Measurements from ENCODE around the gene MED26. TPM values are rescaled to one million over a fixed set of nuclear protein-coding genes. Genes with fewer than 3 reads are reported as not detected.
A peak's percentile ranks its signal among the peaks of the same experiment; 100 is the strongest.
"Not testable (repeated sequence)": the region's sequence is repeated elsewhere in the genome, so short reads cannot be mapped to it uniquely, and the experiment has no call there.

The MED26 gene
- total RNA-seq, 2 donors from 2014 or later: 36.4 to 41.8 TPM

DNA sequence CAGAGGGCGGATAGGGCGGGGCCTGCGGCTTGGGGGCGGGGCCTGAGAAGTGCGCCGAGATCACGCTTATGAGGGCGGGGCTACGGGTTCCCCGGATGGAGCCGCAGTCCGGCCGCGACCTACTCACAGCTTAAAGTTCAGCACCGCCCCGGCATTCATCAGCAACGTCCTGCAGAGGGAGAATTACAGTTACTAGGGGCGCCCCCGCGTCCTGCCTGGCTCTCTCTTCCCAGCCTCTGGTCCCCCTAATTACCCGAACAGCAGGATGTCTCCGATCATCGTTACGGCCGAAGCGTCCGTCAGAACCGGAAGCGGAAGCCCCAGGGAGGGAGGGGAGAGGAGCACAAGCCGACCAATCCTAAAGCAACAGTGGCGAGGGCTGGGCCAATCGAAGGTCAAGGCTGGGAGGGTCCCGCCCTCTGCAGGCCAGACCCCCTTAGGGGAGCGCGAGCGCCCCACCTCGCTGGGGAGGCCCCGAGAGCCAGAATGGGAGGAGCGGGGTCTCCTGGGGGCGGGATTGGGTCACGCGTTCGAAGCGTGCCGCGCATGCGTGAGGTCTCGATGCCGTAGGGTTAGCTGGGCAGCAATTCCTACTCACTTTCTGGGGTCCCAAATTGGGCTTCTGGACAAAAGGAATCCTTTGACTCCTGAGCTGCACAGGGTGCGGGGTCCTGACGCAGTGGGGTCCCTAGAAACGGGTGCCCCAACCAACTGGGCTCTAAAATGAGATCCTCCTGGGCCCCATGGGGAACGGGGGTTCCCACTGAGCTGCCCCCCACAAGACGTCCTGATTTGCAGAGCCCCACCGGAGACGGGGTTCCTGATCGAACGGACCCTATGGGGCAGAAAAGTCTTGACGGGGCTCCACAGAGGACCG is 32.1 kb upstream of the MED26 start, which contains the start of gene SMIM7:
TSS of gene SMIM7 (minus strand) at position 313 of the 877 bp plus-strand sequence. CDS start at position 279, 34 bp downstream.
- peak; percentile 97 for ATAC-seq
- peak; percentile 97 to 99 (median 97) for DNase-seq
- Mint-ChIP-seq H3K4me3 (peak within 1 kb of the TSS; percentile 96), H3K27ac (peak within 1 kb of the TSS; percentile 92), H3K4me1 (peaks cover 34% of the 10 kb centered on the region), H3K27me3 (no peaks in the 10 kb centered on the region), H3K36me3 (ENCODE audit: low read depth) (peaks cover 2% of the 10 kb centered on the region)
- H3K9me3 ChIP-seq (ENCODE audit: control insufficient read depth, low read length, poor library complexity, severe bottlenecking): no peaks in the 10 kb centered on the region

DNA sequence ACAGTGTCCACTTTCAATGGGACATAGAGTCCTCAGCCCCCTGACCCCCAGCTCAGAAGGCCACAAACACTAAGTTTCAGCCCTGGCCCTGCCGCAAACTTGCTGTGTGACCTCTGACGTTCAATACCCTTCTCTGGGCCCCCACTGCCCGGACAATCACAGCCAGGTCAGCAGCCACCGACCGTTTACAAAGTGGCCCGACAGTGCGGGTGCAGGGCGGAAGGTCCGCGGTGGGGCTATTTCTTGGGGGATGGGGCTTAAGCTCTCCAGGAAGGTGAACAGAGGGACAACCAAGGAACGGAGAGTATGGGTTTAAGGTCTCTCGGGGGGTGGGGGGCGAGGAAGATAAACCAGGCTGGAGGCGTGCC is 31.4 kb upstream of the MED26 start:
- DNase-seq (peak in 1 of 3 donors; percentile 8), ATAC-seq (no peak)
- peak overlapping the region; percentile 96 for H3K4me3 Mint-ChIP-seq
- H3K27me3 Mint-ChIP-seq: no peaks in the 10 kb centered on the region
- no peaks in the 10 kb centered on the region for H3K9me3 ChIP-seq (ENCODE audit: control insufficient read depth, low read length, poor library complexity, severe bottlenecking)
- peaks cover 34% of the 10 kb centered on the region for H3K4me1 Mint-ChIP-seq
- peak overlapping the region; percentile 92 for H3K27ac Mint-ChIP-seq
- H3K36me3 Mint-ChIP-seq (ENCODE audit: low read depth): peaks cover 2% of the 10 kb centered on the region

DNA sequence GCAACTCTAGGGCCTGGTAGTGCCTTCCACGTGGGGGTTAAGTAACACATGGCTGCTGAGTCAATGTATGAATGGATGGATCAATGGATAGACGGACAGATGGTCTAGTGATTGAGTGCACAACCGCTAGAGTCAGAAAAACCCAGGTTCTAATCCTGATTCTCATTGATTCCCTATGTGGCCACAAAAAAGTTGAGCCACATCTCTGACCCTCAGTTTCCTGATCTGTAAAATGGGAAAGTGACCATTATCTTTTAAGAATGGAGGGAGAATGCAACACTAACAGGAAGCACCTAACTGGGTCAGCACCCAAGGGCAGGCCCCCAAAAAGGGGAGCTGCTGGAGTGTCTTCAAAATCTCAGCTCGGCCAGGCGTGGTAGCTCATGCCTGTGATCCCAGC is 29.4 kb upstream of the MED26 start:
- H3K27ac Mint-ChIP-seq: no peak overlapping the region

DNA sequence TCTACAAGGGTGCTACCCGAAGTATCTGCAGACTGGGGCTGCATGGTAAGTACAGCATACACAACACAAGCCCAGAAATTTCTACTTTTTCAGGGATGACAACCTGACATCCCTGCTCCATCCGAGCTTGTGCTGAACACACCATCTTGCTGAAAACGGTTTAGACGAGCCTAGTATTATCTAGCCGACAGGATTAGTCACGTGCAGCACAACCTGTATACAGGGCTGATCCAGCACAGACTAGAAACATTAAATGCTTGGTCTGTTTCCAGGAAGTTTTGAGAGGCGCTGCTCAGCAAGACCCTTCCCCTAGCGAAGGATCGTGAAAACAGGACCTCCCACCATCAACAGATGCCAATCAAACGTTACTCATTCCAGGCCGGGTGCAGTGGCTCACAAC is 27.7 kb upstream of the MED26 start:
- H3K9me3 ChIP-seq (ENCODE audit: control insufficient read depth, low read length, poor library complexity, severe bottlenecking): no peaks in the 10 kb centered on the region
- ATAC-seq: no peak
- DNase-seq: no peak
- no peak overlapping the region for H3K4me3 Mint-ChIP-seq
- H3K36me3 Mint-ChIP-seq (ENCODE audit: low read depth): peaks cover 8% of the 10 kb centered on the region
- H3K27me3 Mint-ChIP-seq: no peaks in the 10 kb centered on the region
- no peak overlapping the region for H3K27ac Mint-ChIP-seq
- H3K4me1 Mint-ChIP-seq: peaks cover 28% of the 10 kb centered on the region

More for the DNA sequence above, 29.4 kb upstream of the MED26 start:
- peaks cover 5% of the 10 kb centered on the region for H3K36me3 Mint-ChIP-seq (ENCODE audit: low read depth)
- H3K27me3 Mint-ChIP-seq: no peaks in the 10 kb centered on the region
- H3K9me3 ChIP-seq (ENCODE audit: control insufficient read depth, low read length, poor library complexity, severe bottlenecking): no peaks in the 10 kb centered on the region
- no peak overlapping the region for H3K4me3 Mint-ChIP-seq
- peaks cover 29% of the 10 kb centered on the region for H3K4me1 Mint-ChIP-seq
- no peak for ATAC-seq
- no peak for DNase-seq

DNA sequence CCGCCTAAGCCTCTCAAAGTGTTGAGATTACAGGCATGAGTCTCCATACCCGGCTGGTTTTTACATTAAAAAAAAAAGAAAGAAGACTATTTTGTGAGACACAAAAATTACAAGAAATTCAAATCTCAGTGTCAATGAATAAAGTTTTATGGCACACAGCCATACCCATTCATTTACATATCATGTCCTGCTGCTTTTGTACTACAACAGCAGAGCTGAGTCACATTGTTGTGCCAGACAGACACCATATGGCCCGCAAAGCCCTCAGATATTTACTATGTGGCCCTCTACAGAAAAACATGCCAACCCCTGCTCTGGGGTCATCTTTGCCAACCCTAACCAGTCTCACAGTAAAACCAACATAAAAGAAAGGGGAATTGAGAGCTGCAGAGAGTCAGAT is 26.6 kb upstream of the MED26 start:
- no peak for DNase-seq
- Mint-ChIP-seq H3K4me1 (peaks cover 32% of the 10 kb centered on the region), H3K4me3 (no peak overlapping the region), H3K27me3 (no peaks in the 10 kb centered on the region), H3K27ac (no peak overlapping the region), H3K36me3 (ENCODE audit: low read depth) (peaks cover 8% of the 10 kb centered on the region)
- no peaks in the 10 kb centered on the region for H3K9me3 ChIP-seq (ENCODE audit: control insufficient read depth, low read length, poor library complexity, severe bottlenecking)
- no peak for ATAC-seq

DNA sequence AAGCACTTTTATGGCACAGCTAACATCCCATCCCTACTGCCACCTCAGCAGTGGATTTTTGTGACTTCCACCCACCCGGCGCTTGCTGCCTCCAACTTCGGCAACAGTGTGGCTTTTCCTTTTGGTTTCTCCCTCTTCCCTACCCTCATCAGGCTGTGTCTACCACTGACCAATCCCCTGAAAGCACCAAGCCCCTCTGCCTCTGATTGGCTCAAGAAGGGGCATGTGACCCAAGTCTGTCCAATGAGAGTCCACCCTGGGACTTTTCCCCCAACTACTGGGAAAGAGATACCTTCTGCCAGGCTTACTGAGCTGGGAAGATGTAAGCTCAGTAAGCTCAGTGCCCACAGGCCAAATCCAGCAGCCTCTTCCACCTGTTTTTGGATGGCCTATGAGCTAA is 26.1 kb upstream of the MED26 start:
- ATAC-seq: peak; percentile 40
- no peak for DNase-seq
- H3K9me3 ChIP-seq (ENCODE audit: control insufficient read depth, low read length, poor library complexity, severe bottlenecking): no peaks in the 10 kb centered on the region
- Mint-ChIP-seq H3K27ac (no peak overlapping the region), H3K27me3 (no peaks in the 10 kb centered on the region), H3K4me1 (peaks cover 33% of the 10 kb centered on the region), H3K36me3 (ENCODE audit: low read depth) (peaks cover 8% of the 10 kb centered on the region), H3K4me3 (no peak overlapping the region)

DNA sequence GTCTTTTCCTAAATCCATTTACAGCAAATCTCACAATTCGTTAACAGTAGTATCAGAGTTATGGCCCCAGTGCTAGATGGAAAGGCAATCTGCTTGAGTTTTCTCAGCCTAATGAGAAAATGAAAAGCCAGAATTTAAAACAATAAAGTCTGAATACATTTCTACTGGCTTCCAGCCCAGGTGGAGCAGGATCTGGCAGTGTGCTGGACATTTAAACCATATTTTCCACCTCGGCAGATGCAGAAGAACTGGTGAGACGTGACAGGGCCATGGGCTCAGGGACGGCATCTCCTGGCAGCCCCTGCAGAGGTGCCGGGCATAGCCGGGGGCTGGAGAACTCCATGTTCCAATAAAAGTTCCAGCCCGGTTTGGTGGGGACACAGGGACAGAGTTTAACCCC is 24.9 kb upstream of the MED26 start:
- no peak for ATAC-seq
- DNase-seq: no peak
- peaks cover 23% of the 10 kb centered on the region for H3K4me1 Mint-ChIP-seq
- H3K9me3 ChIP-seq (ENCODE audit: control insufficient read depth, low read length, poor library complexity, severe bottlenecking): no peaks in the 10 kb centered on the region
- H3K27me3 Mint-ChIP-seq: no peaks in the 10 kb centered on the region
- peaks cover 5% of the 10 kb centered on the region for H3K36me3 Mint-ChIP-seq (ENCODE audit: low read depth)
- H3K4me3 Mint-ChIP-seq: no peak overlapping the region
- peak overlapping the region; percentile 37 for H3K27ac Mint-ChIP-seq

DNA sequence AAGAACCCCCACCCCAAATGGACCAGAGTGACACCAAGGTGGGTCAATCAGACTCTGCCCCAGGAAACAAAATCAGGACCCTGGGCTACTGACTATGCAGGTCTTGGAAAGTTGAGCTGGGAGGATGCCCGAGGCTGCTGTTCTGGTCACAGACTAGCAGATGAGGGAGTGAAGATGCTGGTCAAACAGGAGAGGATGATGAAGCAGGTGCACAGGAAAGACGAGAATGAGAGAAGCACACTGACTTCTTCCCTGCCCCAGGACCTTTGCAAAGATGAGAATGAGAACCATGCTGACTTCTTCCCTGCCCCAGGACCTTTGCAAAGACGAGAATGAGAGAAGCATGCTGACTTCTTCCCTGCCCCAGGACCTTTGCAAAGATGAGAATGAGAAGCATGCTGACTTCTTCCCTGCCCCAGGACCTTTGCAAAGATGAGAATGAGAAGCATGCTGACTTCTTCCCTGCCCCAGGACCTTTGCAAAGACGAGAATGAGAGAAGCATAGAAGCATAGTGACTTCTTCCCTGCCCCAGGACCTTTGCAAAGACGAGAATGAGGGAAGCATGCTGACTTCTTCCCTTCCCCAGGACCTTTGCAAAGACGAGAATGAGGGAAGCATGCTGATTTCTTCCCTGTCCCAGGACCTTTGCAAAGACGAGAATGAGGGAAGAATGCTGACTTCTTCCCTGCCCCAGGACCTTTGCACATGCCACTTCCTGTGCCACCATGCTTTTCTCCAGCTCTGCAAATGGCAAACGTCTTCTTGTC is 23.6 kb upstream of the MED26 start:
- not testable (repeated sequence) for H3K27me3 Mint-ChIP-seq; DNase-seq; H3K27ac Mint-ChIP-seq; H3K36me3 Mint-ChIP-seq (ENCODE audit: low read depth); ATAC-seq; H3K4me3 Mint-ChIP-seq; H3K9me3 ChIP-seq (ENCODE audit: control insufficient read depth, low read length, poor library complexity, severe bottlenecking)
- peaks cover 16% of the 10 kb centered on the region for H3K4me1 Mint-ChIP-seq

DNA sequence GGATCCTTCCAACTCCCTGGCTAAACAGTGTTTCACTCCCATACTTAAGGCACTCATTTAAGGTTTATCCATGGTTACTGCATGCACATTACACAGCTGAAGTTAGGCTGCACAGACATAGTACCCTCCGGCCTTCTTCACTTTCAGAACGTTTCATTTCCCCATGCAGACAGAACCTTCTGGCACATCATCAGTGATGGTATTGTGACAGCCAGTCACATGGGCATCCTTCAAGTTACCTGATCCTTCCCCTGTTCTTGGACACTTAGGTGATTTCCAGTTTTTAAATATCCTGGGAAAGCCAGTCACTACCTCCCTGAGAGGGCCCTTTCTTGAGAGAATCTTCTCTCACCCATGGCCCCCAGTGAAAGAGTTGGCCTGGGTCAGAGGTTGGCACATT is 22.8 kb upstream of the MED26 start:
- no peak for ATAC-seq
- H3K9me3 ChIP-seq (ENCODE audit: control insufficient read depth, low read length, poor library complexity, severe bottlenecking): no peaks in the 10 kb centered on the region
- H3K27ac Mint-ChIP-seq: no peak overlapping the region
- H3K4me1 Mint-ChIP-seq: peaks cover 16% of the 10 kb centered on the region
- peaks cover 5% of the 10 kb centered on the region for H3K36me3 Mint-ChIP-seq (ENCODE audit: low read depth)
- no peak for DNase-seq
- H3K27me3 Mint-ChIP-seq: no peaks in the 10 kb centered on the region
- H3K4me3 Mint-ChIP-seq: no peak overlapping the region

DNA sequence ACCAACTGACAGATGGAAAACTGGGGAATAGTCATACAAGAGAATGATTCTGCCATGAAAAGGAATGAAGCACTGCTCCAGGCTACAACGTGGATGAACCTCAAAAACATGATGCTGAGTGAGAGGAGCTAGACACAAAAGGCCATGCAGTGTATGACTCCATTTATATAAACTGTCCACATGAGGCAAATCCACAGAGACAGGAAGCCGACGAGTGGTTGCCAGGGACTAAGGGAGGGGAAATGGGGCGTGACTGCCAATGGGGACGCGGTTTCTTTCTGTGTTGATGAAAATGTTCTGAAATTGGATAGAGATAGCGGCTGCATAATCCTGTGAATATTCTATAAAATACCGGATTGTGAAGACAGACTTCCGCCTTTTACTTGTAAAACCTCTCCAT is 21.7 kb upstream of the MED26 start:
- no peaks in the 10 kb centered on the region for H3K9me3 ChIP-seq (ENCODE audit: control insufficient read depth, low read length, poor library complexity, severe bottlenecking)
- peaks cover 16% of the 10 kb centered on the region for H3K4me1 Mint-ChIP-seq
- peaks cover 5% of the 10 kb centered on the region for H3K36me3 Mint-ChIP-seq (ENCODE audit: low read depth)
- H3K27me3 Mint-ChIP-seq: no peaks in the 10 kb centered on the region
- no peak overlapping the region for H3K4me3 Mint-ChIP-seq
- DNase-seq (no peak), ATAC-seq (no peak)
- H3K27ac Mint-ChIP-seq: no peak overlapping the region

DNA sequence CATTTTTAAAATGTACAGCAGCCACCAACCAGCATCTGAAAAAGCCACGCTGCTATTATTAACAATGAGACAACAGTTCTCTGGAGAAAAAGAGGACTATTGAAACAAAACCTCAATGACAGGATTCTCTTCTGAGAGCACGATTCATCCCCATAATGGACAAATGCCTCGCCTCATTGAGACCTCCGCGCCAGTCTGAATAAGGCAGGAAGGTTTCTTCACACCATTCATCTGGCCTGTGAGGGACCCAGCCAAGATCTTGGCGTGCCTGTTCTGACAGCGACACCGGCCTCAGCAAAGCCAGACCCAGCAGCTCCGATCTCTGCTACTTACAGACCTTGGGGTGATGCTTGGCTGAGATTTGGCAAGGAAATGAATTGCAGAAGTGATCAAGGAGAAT is 17.1 kb upstream of the MED26 start:
- H3K9me3 ChIP-seq (ENCODE audit: control insufficient read depth, low read length, poor library complexity, severe bottlenecking): no peaks in the 10 kb centered on the region
- DNase-seq: no peak
- no peak overlapping the region for H3K4me3 Mint-ChIP-seq
- H3K36me3 Mint-ChIP-seq (ENCODE audit: low read depth): peaks cover 2% of the 10 kb centered on the region
- H3K27ac Mint-ChIP-seq: no peak overlapping the region
- ATAC-seq: no peak
- H3K4me1 Mint-ChIP-seq: peaks cover 6% of the 10 kb centered on the region
- no peaks in the 10 kb centered on the region for H3K27me3 Mint-ChIP-seq

DNA sequence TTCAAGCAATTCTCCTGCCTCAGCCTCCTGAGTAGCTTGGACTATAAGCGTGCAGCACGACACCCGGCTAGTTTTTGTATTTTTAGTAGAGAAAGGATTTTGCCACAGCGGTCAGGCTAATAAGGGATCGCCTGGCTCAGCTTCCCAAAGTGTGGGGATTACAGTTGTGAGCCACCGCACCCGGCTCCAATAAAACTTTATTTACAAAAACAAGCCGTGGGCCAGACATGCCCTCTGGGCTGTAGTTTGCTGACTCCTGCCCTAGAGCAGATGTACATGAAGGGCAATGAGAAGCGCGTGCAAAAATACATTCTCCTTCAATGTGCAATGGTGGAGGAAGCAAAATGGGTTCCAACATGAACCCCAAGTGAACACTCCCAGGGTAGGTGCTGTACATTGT is 13.7 kb upstream of the MED26 start:
- H3K9me3 ChIP-seq (ENCODE audit: control insufficient read depth, low read length, poor library complexity, severe bottlenecking): no peaks in the 10 kb centered on the region
- ATAC-seq: no peak

DNA sequence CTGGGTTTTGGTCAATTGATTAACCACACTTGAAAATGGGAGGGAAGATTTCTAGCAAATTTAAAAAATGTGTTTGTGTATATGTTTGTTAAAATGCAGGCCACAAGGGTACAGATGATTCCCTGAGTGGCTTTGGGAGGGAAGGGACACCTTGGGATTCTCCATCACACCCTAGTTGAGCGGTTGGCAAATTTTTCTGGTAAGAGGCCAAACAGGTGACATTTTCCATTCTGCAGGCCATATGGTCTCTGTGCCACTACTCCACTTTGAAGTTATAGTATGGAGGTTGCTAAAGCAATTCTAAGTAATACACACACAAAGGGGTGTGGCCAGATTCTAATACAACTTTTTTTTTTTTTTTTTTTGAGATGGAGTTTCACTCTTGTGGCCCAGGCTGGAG is 12.9 kb upstream of the MED26 start:
- peak overlapping the region; percentile 29 for H3K27ac Mint-ChIP-seq

More for the DNA sequence above, 13.7 kb upstream of the MED26 start:
- Mint-ChIP-seq H3K4me1 (peaks cover 4% of the 10 kb centered on the region), H3K27ac (no peak overlapping the region), H3K27me3 (no peaks in the 10 kb centered on the region), H3K36me3 (ENCODE audit: low read depth) (peaks cover 3% of the 10 kb centered on the region), H3K4me3 (no peak overlapping the region)
- no peak for DNase-seq

More for the DNA sequence above, 12.9 kb upstream of the MED26 start:
- H3K9me3 ChIP-seq (ENCODE audit: control insufficient read depth, low read length, poor library complexity, severe bottlenecking): no peaks in the 10 kb centered on the region
- peaks cover 3% of the 10 kb centered on the region for H3K36me3 Mint-ChIP-seq (ENCODE audit: low read depth)
- H3K27me3 Mint-ChIP-seq: no peaks in the 10 kb centered on the region
- H3K4me1 Mint-ChIP-seq: peaks cover 4% of the 10 kb centered on the region
- H3K4me3 Mint-ChIP-seq: no peak overlapping the region
- DNase-seq (no peak), ATAC-seq (no peak)

Data from T-helper 17 cell (primary cell).